SK-N-MC (cell line): ENCODE measurements around the gene PLEKHM3.

Source experiments
- DNase-seq: peaks from one replicate; pipeline ENCODE4 v3.0.0-alpha.2; 2011; ENCODE audit warnings: low read depth, low spot score
- H3K27ac ChIP-seq: fragments of 200-600 bp; sonication (generic); 2 replicates; pipeline ENCODE4 v1.5.1; 2016; ENCODE audit warnings: mixed run types
- H3K36me3 ChIP-seq: fragments of 200-600 bp; sonication (generic); 2 replicates; pipeline ENCODE4 v1.6.1; 2017; ENCODE audit warnings: antibody characterized with exemption, low read length, mixed read lengths; ENCODE audit not compliant: insufficient read depth
- H3K4me3 ChIP-seq: fragments of 200-600 bp; sonication (generic); 2 replicates; pipeline ENCODE4 v1.5.1; 2016
- H3K9ac ChIP-seq: fragments of 200-600 bp; sonication (generic); 2 replicates; pipeline ENCODE4 v1.8.0; 2017; ENCODE audit warnings: mixed run types, mixed read lengths; ENCODE audit not compliant: insufficient read length
- H3K9me3 ChIP-seq: fragments of 200-600 bp; sonication (generic); 2 replicates; pipeline ENCODE4 v1.6.1; 2017; ENCODE audit warnings: low read depth, mild to moderate bottlenecking, antibody characterized with exemption, low read length, moderate library complexity, mixed read lengths
- EZH2 ChIP-seq: fragments of 200-600 bp; sonication (generic); IDR thresholded peaks from one replicate; pipeline ENCODE4 v1.6.1; 2017; ENCODE audit warnings: antibody characterized with exemption
- FOXP2 ChIP-seq: optimal IDR thresholded peaks from 2 replicates; pipeline ENCODE3; 2011; ENCODE audit warnings: mild to moderate bottlenecking, moderate library complexity; ENCODE audit not compliant: insufficient read depth; ENCODE audit errors: extremely low read length, control extremely low read depth
- POLR2AphosphoS5 ChIP-seq: IDR thresholded peaks from 2 replicates; pipeline ENCODE4 v1.6.1; 2012; ENCODE audit warnings: mild to moderate bottlenecking, low read depth, low read length, borderline replicate concordance

The PLEKHM3 gene

GRCh38 chr2:208006337-208006736 lies 19.0 kb downstream of the PLEKHM3 start:
- TF ChIP-seq FOXP2 (no peak), POLR2AphosphoS5 (no peak), EZH2 (no peak)
- Histone ChIP-seq H3K27ac (no peak overlapping the region), H3K9me3 (no peaks in the 10 kb centered on the region), H3K9ac (no peak overlapping the region), H3K36me3 (no peaks in the 10 kb centered on the region; the same call in 1 of the 2 replicates), H3K4me3 (no peak overlapping the region)
- DNase-seq, result no peak

GRCh38 chr2:208001924-208002323 lies 23.4 kb downstream of the PLEKHM3 start:
- peaks cover 3% of the 10 kb centered on the region; the same call in 1 of the 2 replicates for H3K36me3 ChIP-seq
- H3K9ac ChIP-seq, result no peak overlapping the region
- no peak overlapping the region for H3K27ac ChIP-seq
- H3K9me3 ChIP-seq, result no peaks in the 10 kb centered on the region
- no peak for DNase-seq
- no peak for TF ChIP-seq EZH2
- TF ChIP-seq FOXP2, result no peak
- TF ChIP-seq POLR2AphosphoS5, result no peak
- H3K4me3 ChIP-seq, result no peak overlapping the region

GRCh38 chr2:208000701-208001395 lies 24.5 kb downstream of the PLEKHM3 start:
- Histone ChIP-seq H3K9me3 (no peaks in the 10 kb centered on the region), H3K4me3 (no peak overlapping the region), H3K36me3 (peaks cover 3% of the 10 kb centered on the region; the same call in 1 of the 2 replicates), H3K9ac (no peak overlapping the region), H3K27ac (no peak overlapping the region)
- no peak for DNase-seq
- TF ChIP-seq EZH2 (no peak), FOXP2 (no peak), POLR2AphosphoS5 (no peak)

- TF ChIP-seq EZH2 (no peak), POLR2AphosphoS5 (no peak), FOXP2 (no peak)
Observed at GRCh38 chr2:207996848-207997247, 28.5 kb downstream of the PLEKHM3 start.

GRCh38 chr2:207995887-207996286 lies 29.4 kb downstream of the PLEKHM3 start:
- TF ChIP-seq POLR2AphosphoS5 (no peak), EZH2 (no peak), FOXP2 (no peak)
- no peak overlapping the region for H3K9ac ChIP-seq
- DNase-seq, result no peak
- no peak overlapping the region for H3K4me3 ChIP-seq
- peaks cover 3% of the 10 kb centered on the region; the same call in 1 of the 2 replicates for H3K36me3 ChIP-seq
- no peaks in the 10 kb centered on the region for H3K9me3 ChIP-seq
- no peak overlapping the region for H3K27ac ChIP-seq

More at GRCh38 chr2:207996848-207997247, 28.5 kb downstream of the PLEKHM3 start:
- no peak overlapping the region for H3K4me3 ChIP-seq
- no peak overlapping the region for H3K9ac ChIP-seq
- no peak overlapping the region for H3K27ac ChIP-seq
- no peaks in the 10 kb centered on the region for H3K9me3 ChIP-seq
- peaks cover 3% of the 10 kb centered on the region; the same call in 1 of the 2 replicates for H3K36me3 ChIP-seq
- no peak for DNase-seq

- no peaks in the 10 kb centered on the region for H3K9me3 ChIP-seq
- no peak overlapping the region for H3K27ac ChIP-seq
- H3K9ac ChIP-seq, result no peak overlapping the region
- no peak for DNase-seq
- H3K4me3 ChIP-seq, result no peak overlapping the region
- H3K36me3 ChIP-seq, result no peaks in the 10 kb centered on the region
- TF ChIP-seq POLR2AphosphoS5 (no peak), EZH2 (no peak), FOXP2 (no peak)
Observed at GRCh38 chr2:207993151-207993763, 32.1 kb downstream of the PLEKHM3 start.

- H3K27ac ChIP-seq, result no peak overlapping the region
- no peak for DNase-seq
- no peak overlapping the region for H3K4me3 ChIP-seq
- H3K9ac ChIP-seq, result no peak overlapping the region
- no peaks in the 10 kb centered on the region for H3K36me3 ChIP-seq
- TF ChIP-seq POLR2AphosphoS5 (no peak), EZH2 (no peak), FOXP2 (no peak)
- no peaks in the 10 kb centered on the region for H3K9me3 ChIP-seq
Observed at GRCh38 chr2:207991944-207992343, 33.4 kb downstream of the PLEKHM3 start.

- H3K4me3 ChIP-seq, result no peak overlapping the region
- H3K36me3 ChIP-seq, result no peaks in the 10 kb centered on the region
- no peak for DNase-seq
- no peak overlapping the region for H3K9ac ChIP-seq
- TF ChIP-seq FOXP2, result no peak
- TF ChIP-seq POLR2AphosphoS5, result no peak
- TF ChIP-seq EZH2, result no peak
- no peak overlapping the region for H3K27ac ChIP-seq
- no peaks in the 10 kb centered on the region for H3K9me3 ChIP-seq
Observed at GRCh38 chr2:207990784-207991183, 34.5 kb downstream of the PLEKHM3 start.
